Renal cortex interstitium (tissue), 11 donors: ENCODE data around the gene NECAP2. TPM values are rescaled to one million over a fixed set of nuclear protein-coding genes. Genes with fewer than 3 reads are reported as not detected.
"Not testable (repeated sequence)": the region's sequence is repeated elsewhere in the genome, so short reads cannot be mapped to it uniquely, and the experiment has no call there.

Source experiments
- DNase-seq, 11 donors: peaks; one replicate each; pipeline ENCODE4 v3.0.0-alpha.2; 2013; ENCODE audit warnings: low read depth in 9 of 11, low spot score in 4 of 11; ENCODE audit errors: extremely low read depth in 1 of 11
- polyA plus RNA-seq, 3 donors: library from polyadenylated mRNA; unstranded; fragments of 120-200 nt; gene quantifications; one replicate each; pipeline ENCODE4 v1.2.1, GENCODE V29; 2013; ENCODE audit not compliant: insufficient read length in 3 of 3

NECAP2 gene
- polyA plus RNA-seq, 3 donors = 63.4 to 65.7 (median 64.0) TPM

DNA sequence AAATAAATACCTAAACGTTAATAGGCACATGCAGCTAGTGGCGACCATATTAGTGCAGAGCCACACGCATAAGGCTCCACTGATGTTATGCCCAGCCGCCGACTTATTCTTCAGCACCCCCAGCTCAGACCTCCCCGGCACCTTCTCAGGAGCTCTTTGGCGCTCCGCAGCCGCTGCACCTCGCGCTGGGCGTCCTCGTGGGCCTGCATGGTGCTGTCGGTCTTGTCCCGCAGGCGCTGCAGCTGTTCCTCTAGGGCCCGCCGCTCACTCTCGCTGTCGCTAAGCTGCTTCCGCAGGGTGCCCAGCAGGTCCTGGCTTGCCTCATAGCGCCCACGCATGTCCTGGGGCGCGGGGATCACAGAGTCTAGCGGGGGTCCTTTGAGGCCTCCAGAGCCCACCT is 42.6 kb downstream of the NECAP2 start:
- not testable (repeated sequence) for DNase-seq

DNA sequence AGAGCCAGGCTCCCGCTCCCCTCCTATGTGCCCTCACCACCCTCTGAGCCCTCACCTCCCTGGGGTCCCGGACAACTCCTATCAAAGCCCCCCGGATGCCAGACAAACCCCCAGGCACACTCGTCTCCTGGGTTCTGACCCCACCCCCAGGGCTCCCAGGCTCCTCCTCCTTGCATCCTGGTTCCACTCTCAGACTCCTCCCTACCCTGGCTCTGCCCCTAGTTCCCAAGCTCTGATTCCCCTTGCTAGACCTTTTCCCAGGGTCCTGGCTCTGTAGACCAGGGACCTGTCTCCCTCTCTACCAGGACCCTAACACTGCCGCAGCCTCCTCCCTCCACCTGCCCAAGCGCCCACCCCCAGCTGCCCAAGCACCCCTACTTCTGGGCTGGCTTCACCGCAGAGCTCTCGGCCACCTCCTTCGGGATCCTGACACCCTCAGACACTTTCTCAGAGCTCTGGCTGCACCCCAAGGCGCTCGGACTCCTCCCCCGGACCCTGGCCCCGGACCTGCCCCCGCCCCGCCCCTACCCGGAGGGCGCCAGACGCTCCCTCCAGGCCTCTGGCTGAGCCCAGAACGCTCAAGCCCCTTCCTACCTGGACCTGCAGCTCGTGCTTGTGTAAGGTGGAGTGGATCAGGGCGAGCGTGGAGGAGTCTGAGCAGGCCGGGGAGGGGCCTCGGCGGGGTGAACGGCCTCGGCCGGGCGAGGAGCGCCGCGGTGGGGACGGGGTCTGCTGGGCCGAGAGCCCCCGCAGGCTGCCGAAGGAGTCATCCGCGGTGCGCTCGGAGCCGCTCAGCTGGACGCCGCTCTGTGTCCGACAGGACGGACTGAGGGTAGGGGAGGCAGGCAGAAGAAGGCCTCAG is 43.3 kb downstream of the NECAP2 start:
- DNase-seq = not testable (repeated sequence)

DNA sequence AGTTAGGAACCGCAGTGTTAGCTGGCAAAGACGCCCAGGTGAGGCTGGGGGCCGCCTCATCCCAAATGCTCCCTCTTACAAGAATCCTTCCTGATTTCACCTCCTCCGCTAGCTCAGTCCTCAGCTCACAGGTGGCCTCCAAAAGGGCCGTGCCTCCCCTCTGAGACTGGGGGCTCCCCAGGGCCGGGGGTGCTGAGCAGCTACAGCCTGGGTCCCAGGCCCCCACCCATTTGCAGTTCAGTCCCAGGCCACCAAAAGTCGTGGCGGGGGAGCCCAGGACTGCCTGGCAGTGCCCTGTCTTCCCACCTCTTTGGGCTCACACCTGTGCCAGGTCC is 43.9 kb downstream of the NECAP2 start:
- no peak for DNase-seq

DNA sequence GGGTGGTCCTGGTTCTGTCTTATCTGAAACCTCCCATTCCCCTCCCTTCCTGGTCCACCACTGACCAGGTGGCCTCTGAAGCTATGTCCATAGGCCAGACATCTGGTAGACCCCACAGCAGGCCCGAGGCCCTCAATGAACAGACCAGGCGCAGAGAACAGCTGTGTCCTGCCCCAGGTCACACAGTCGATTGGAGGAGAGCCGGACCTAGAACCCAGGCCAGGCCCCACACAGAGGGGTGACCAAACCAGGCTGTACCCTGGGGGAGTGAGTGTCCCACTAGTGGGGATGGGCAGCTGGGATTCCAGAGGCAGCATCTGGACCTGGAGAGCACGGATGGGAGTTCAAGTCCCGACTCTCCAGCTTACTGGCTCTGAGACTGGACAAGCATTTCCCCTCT is 44.4 kb downstream of the NECAP2 start:
- DNase-seq = no peak

DNA sequence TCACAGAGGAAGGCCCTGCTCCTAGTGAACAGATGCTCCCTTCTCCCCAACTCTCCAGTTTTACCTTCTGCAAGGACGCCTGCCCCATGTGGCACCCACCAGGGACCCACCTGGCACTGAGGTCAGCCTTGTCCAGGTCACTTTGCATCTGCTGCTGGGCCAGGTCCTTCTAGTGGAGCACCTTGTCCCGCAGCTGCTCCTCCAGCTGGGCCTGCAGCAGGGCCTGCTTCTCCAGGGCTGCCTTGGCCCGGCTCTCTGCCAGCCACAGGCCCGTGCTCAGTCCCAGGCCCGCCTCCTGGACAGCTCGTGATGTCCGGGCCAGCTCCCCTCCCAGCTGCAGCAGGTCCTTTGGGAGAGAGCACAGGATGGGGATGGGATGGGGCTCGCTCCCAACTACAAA is 45.8 kb downstream of the NECAP2 start:
- DNase-seq = not testable (repeated sequence)

DNA sequence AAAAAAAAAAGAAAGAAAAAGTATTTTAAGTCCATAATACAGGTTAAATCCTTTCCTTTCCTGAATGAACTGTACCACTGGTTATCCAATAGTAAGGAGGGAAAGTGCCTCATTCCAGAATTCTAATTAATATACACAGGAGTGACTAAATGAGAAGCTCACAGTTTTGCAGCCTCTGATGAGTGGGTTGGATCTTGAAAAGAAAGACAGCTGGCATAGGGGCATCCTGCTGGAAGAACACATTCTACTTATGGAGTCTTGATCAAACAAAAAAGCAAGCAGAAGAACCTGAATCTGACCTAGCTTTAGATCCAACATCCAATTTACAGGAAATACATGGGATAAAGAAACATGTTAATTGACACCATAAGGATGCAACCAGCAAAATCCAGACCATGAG is 46.5 kb downstream of the NECAP2 start:
- DNase-seq = not testable (repeated sequence)

DNA sequence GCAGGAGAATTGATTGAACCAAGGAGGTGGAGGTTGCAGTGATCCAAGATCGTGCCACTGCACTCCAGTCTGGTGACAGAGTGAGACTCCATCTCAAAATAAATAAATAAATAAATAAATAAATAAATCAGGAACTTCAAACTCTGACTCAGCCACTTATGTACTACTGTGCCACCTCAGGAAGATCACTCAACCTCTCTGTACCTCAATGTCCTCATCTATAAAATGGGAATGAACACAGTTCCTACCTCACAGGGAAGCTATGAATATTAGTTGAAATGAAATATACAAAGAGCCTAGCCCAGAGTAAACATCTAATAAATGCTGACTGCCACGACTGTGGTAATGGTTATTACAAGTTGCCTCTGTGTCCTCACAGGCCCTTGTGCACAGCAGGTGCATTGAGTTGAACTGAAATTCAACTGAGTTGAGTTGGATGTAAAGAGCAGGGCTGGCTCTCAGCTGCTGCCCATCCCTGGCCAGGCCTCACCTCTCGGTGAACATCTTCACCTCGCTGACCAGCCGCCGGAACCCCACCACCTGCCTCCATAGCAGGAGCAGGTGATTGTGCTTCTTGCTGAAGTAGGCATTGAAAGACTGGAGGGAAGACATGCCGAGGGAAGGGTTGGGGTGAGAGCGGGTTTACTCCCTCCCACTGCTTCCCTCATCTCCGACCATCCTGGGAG is 48.8 kb downstream of the NECAP2 start:
- not testable (repeated sequence) for DNase-seq

DNA sequence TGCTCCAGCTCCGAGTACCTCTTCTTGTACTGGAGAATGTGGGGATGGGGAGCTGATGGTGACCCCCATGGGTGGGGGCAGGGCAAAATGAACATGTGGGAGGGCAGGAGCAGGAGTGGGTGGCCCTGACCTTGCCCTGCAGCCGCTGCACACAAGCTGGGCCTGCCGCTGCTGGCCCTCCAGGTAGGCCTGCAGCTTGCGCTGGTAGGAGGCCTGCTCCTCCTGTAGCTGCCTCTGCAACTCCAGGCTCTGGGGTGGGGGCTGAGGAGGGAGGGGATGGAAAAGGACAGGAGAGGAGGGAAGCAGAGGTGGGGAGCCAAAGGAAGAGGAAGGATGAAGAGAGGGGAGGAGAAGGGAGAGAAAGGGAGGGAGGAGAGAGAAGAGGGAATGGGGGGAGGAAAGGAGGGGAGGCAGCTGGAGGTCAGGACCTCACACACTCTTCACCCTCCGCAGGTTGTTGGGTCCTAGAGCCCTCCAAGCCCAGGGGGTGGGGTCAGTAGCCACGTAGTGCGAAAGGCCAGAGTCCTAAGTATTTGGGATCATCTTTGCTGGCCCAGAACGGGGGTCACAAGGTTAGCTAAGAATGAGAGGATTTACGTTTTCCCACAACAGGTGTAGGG is 50.6 kb downstream of the NECAP2 start:
- DNase-seq = no peak

DNA sequence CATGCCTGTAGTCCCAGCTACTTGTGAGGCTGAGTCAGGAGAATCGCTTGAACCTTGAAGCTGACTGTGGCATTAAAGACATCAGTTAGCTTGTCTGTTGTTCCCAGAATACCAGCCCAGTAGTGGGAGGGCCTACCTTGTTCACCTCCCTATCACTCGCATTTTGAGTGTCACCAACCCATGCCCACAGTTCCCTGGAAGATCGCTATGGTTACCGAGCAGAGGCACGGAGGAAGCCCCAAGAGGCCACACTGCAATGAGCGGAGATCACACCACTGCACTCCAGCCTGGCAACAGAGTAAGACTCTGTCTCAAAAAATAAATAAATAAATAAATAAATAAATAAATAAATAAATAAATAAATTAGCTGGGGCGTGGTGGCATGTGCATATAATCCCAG is 52.4 kb downstream of the NECAP2 start:
- not testable (repeated sequence) for DNase-seq

DNA sequence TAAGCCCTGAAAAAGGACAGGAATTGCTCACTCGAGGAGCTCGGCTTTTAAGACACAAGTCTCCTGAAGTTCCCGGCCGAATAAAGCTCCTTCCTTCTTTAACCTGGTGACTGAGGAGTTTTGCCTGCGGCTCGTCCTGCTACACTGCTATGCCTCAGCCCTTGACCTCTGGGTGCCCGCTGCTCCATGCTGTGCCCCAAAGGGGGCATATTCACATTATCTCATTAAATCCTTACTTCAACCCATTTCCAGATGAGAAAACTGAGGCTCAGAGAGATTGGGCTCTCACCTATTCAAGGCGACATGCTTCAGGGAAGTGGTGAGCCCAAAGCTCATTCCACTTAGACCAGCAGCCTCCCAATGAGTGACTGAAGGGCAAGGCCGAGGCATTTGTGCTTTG is 53.2 kb downstream of the NECAP2 start:
- DNase-seq = not testable (repeated sequence)

DNA sequence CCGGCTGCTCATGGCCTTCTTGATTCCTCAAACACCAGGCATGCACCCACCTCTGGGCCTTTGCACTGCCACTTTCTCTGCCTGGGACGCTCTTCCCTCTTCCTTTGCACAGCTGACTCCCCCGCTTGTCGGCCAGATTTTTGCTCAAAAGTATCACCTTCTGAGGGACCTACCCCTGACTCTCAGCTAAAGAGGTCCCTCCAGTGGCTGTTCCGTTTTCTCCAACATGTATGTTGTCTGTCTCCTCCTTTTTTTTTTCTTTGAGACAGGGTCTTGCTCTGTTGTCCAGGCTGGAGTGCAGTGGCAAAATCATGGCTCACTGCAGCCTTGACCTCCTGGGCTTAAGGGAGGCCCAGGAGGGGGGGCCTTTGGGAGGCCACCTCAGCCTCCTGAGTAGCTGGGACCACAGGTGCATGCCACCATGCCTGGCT is 57.0 kb downstream of the NECAP2 start:
- not testable (repeated sequence) for DNase-seq

DNA sequence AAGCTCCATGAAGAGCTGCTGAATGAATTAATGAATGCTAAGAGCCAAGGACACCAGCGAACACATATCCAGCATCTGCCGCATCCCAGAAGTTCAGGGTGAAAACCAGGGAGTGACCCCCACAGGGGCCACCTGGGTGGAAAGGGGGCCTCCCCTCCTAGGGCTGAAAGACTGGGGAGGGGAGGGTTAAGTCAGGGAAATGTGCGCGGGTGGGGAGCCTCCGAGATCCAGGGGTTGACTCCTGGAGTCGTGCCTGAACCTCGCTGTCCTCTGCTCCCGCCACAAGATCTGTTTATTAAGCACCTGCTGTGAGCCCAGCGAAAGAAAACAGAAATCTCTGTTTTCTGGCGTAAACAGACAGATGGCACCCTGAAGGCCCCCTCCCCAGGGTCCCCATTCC is 57.5 kb downstream of the NECAP2 start:
- not testable (repeated sequence) for DNase-seq

DNA sequence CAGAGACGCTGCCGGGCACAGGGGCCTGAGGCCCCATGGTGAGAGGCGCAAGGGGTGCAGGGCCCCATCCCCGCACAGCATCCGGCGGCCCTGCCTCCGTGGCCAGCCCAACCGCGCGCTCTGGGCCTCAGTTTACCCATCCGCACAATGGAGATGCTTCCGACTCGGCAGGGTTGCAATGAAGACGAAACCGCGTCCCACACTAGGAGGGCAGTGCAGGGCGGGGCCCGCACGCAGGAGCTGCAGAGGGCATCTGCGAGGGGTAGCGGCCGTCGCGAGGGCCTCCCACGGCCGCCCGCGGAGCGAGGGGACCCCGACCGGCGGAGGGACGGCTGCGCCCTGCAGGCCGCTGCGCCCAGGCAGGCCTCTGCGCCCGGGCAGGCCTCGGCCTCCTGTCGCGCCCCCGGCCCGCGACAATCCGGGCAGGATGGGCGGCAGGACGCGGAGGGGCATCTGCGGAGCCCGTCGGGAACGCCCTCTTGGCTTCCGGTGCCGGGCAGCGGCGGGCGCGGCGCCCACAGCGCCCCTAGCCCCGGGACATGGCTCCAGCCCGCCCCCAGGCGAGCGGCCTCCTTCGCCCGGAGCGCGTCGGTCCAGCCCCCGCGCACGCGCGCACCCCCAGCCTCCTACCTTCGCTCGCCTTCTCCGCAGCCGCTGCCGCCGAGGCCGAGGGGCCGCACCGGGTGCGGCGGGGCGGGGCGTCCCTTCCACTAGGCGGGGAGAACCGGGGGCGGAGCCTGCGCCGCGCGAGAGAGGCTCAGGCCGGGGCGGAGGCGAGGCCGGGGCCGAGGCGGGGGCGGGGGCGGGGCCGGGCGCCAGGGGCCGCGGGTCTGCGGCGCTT is 58.3 kb downstream of the NECAP2 start:
- peak; percentile 75 to 90 (median 86) for DNase-seq

DNA sequence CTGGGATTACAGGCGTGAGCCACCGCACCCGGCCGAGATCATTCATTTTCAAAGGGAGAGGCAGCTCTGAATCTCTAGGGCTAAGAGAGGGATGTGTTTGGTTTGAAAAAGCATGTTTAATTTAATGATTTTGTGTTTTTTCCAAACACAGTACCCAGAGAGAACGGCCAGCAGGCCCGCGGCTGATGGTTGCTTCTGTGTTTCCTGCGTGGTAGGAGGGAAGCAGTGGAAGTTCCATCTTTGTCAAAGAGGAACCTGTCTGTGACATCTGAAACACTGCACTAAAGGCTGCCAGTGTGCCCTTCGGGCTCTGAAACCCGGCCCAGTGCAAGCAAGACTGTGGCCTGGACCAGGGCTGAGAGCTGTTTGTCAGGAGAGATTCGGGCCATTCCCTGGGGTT is 59.9 kb downstream of the NECAP2 start:
- not testable (repeated sequence) for DNase-seq

DNA sequence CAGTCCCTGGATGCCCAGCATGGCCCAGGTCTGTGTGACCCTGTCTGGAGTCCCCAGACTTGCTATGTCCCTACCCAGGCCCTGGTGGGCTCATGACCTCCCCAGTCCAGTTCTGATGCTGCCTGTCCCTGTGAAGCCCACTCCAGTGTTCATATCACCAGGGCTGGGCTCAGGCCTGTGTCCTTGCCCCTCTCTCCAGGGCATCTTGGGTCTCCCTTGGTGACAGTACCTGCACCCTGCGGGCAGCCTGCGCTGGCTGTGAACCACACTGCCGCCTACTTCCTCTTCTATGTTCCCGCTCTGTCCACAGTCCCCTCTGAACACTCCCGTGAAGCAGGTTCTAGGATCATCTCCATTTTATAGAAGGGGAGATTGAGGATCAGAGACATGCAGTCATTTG is 60.5 kb downstream of the NECAP2 start:
- DNase-seq = not testable (repeated sequence)

DNA sequence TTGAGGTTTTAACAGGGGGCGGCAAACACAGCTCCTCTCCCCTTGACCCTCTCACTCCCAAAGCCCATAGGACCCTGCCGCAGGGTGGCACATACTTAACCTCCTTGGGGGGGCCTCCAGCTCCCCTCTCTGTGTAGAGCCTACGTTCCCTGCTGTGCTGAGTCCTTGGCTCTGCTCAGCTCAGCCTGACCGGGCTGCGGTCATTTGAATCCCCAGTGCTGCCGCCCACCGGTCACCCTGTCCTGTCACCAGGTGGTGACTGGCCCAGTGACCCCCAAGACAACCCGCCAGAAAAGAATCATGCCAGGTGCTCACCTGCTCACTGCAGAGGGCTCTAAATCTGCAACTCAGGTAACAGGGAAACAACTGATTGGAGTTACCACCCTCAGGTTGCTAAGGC is 60.9 kb downstream of the NECAP2 start:
- not testable (repeated sequence) for DNase-seq

DNA sequence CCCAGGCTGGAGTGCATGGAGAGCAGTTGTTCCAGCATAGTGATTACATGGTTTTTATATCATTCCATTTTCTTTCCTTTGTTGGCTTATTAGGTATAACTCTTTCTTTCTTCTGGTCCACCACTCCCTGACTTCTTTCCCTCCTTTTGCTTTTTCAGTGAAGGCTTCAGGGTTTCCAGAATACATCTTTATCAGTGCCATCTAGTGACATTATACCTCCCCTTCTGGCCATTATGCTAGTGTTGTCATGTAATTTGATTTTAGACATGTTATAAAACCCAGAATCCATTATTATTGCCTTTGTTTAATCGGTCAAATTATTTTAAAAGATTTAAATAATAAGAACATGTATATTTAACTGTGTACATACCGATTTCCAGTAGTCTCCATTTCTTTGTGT is 63.0 kb downstream of the NECAP2 start:
- no peak for DNase-seq

DNA sequence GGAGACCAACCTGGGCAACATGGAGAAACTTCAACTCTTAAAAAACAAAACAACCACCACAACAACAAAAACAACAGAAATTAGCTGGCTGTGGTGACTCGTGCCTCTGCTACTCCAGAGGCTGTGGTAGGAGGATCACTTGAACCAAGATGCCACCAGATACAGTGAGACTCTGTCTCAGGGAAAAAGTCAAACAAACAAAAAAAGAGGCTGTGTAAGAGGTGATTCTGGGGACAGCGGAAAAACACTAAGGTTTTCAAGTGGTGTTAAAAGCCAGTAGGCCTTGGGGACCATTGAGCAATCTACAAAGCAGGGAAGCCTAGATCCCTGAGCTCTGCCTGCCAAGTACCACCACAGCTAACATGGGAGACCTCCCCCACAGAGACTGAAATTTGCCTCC is 65.3 kb downstream of the NECAP2 start:
- DNase-seq = not testable (repeated sequence)
